HepG2 (cell line): ENCODE measurements around the gene SYCE1. TPM values are rescaled to one million over a fixed set of nuclear protein-coding genes. Genes with fewer than 3 reads are reported as not detected.
A peak's percentile ranks its signal among the peaks of the same experiment; 100 is the strongest.

ENCODE experiments used
- CREBL2 ChIP-seq: sonication (generic); formaldehyde crosslinking; IDR thresholded peaks from 2 replicates; pipeline ENCODE4 v1.8.1; 2023; ENCODE audit warnings: missing genetic modification reagents, mild to moderate bottlenecking, borderline replicate concordance
- FOSL2 ChIP-seq: sonication (generic); formaldehyde crosslinking; IDR thresholded peaks from 2 replicates; pipeline ENCODE4 v1.4.0; 2020; ENCODE audit warnings: missing genetic modification reagents
- GATA4 ChIP-seq: sonication (generic); IDR thresholded peaks from 2 replicates; pipeline ENCODE4 v1.6.1; 2016; ENCODE audit warnings: antibody characterized with exemption, low read depth, borderline replicate concordance
- HMGA1 ChIP-seq: sonication (generic); formaldehyde crosslinking; conservative IDR thresholded peaks from 2 replicates; pipeline ENCODE4 v1.4.0; 2020; ENCODE audit warnings: missing genetic modification reagents
- HNF1B ChIP-seq: sonication (generic); formaldehyde crosslinking; IDR thresholded peaks from 2 replicates; pipeline ENCODE4 v1.5.1; 2020; ENCODE audit warnings: mild to moderate bottlenecking, moderate library complexity, missing genetic modification reagents
- HNRNPL ChIP-seq: fragments of 200-400 bp; formaldehyde crosslinking; IDR thresholded peaks from 2 replicates; pipeline ENCODE4 v1.6.1; 2017; ENCODE audit warnings: mild to moderate bottlenecking, low read depth, low read length
- KMT2A ChIP-seq: sonication (generic); formaldehyde crosslinking; IDR thresholded peaks from 2 replicates; pipeline ENCODE4 v1.4.0; 2020; ENCODE audit warnings: missing genetic modification reagents
- MTA1 ChIP-seq: sonication (generic); formaldehyde crosslinking; IDR thresholded peaks from 2 replicates; pipeline ENCODE4 v1.4.0; 2020; ENCODE audit warnings: missing genetic modification reagents, mild to moderate bottlenecking, borderline replicate concordance
- PHF8 ChIP-seq: sonication (generic); formaldehyde crosslinking; IDR thresholded peaks from 2 replicates; pipeline ENCODE4 v1.5.0; 2020; ENCODE audit warnings: missing genetic modification reagents
- RFX3 ChIP-seq: IDR thresholded peaks from 2 replicates; pipeline ENCODE4 v1.6.1; 2016; ENCODE audit warnings: missing biosample characterization, missing genetic modification reagents
- SMARCE1 ChIP-seq: fragments of 450-650 bp; IDR thresholded peaks from 2 replicates; pipeline ENCODE4 v1.6.1; 2017; ENCODE audit warnings: borderline replicate concordance
- SRY ChIP-seq: sonication (generic); formaldehyde crosslinking; IDR thresholded peaks from 2 replicates; pipeline ENCODE4 v1.8.0; 2022; ENCODE audit warnings: mild to moderate bottlenecking, missing genetic modification reagents
- STAG1 ChIP-seq: sonication (generic); formaldehyde crosslinking; IDR thresholded peaks from 2 replicates; pipeline ENCODE4 v1.4.0; 2020; ENCODE audit warnings: missing genetic modification reagents
- TFAP4 ChIP-seq: sonication (generic); IDR thresholded peaks from 2 replicates; pipeline ENCODE4 v1.6.1; 2016; ENCODE audit warnings: low read depth, borderline replicate concordance
- THAP11 ChIP-seq: IDR thresholded peaks from 2 replicates; pipeline ENCODE4 v1.6.1; 2016; ENCODE audit warnings: missing biosample characterization, missing genetic modification reagents
- TP53 ChIP-seq: sonication (generic); formaldehyde crosslinking; conservative IDR thresholded peaks from 2 replicates; pipeline ENCODE4 v1.4.0; 2020; ENCODE audit warnings: missing genetic modification reagents
- YEATS2 ChIP-seq: sonication (generic); formaldehyde crosslinking; IDR thresholded peaks from 2 replicates; pipeline ENCODE4 v1.4.0; 2020; ENCODE audit warnings: missing genetic modification reagents, borderline replicate concordance
- ZNF280B ChIP-seq: sonication (generic); formaldehyde crosslinking; IDR thresholded peaks from 2 replicates; pipeline ENCODE4 v1.5.0; 2020; ENCODE audit warnings: missing genetic modification reagents, mild to moderate bottlenecking, borderline replicate concordance
- ZNF703 ChIP-seq: sonication (generic); formaldehyde crosslinking; IDR thresholded peaks from 2 replicates; pipeline ENCODE4 v1.5.1; 2020; ENCODE audit warnings: missing genetic modification reagents, mild to moderate bottlenecking, moderate library complexity, borderline replicate concordance
- ZNF792 ChIP-seq: IDR thresholded peaks from 2 replicates; pipeline ENCODE4 v1.6.1; 2016
- ZSCAN12 ChIP-seq: sonication (generic); formaldehyde crosslinking; IDR thresholded peaks from 2 replicates; pipeline ENCODE4 v1.9.0; 2021; ENCODE audit warnings: mild to moderate bottlenecking, missing genetic modification reagents
- polyA plus RNA-seq, 8 experiments: library from polyadenylated mRNA; depleted of rRNA in 3 of 8; stranded (reverse) in 7 of 8; unstranded in 1 of 8; fragments of >200 nt; fragmentation: Illumina TruSeq in 4 of 8; extraction: Trizol in 4 of 8; gene quantifications; 2 replicates each; pipeline versions ENCODE4 v1.2.1 to v1.2.3, GENCODE V29; 2011 to 2016; ENCODE audit warnings: low read depth in 4 of 8, missing spikeins in 1 of 8, mixed read lengths in 1 of 8; ENCODE audit not compliant: insufficient read depth in 1 of 8
- total RNA-seq, 5 experiments: library from RNA; depleted of rRNA; stranded (reverse); fragments of >200 nt; fragmentation: Illumina TruSeq; extraction: Trizol; gene quantifications; 2 replicates each; pipeline ENCODE4 v1.2.3, GENCODE V29; 2016; ENCODE audit warnings: low read depth in 1 of 5

Gene SYCE1
- total and polyA plus RNA-seq, 2 of the 13 experiments (the other 11 are each of a cell fraction or from before 2014, with no cell fraction given): not detected

- TF ChIP-seq CREBL2 (CRISPR knock-in tag): no peak
- peak; percentile 22; the same call in 1 of the 2 replicates for TF ChIP-seq FOSL2
- TF ChIP-seq MTA1 (CRISPR knock-in tag): peak; percentile 24; the same call in 1 of the 2 replicates
- no peak for TF ChIP-seq ZNF792 (CRISPR knock-in tag)
- TF ChIP-seq ZSCAN12 (CRISPR knock-in tag): no peak
- peak; percentile 40; the same call in 1 of the 2 replicates for TF ChIP-seq YEATS2 (CRISPR knock-in tag)
- peak; percentile 75; the same call in 1 of the 2 replicates for TF ChIP-seq ZNF280B (CRISPR knock-in tag)
- TF ChIP-seq STAG1 (CRISPR knock-in tag): peak; percentile 61
- TF ChIP-seq PHF8 (CRISPR knock-in tag): peak; percentile 63
- TF ChIP-seq ZNF703: no peak
- TF ChIP-seq HNF1B: peak; percentile 60
- 0 out of 2 replicates have a peak, but pooled peaks have one; percentile 43 for TF ChIP-seq HNRNPL
- no peak for TF ChIP-seq HMGA1
- TF ChIP-seq TP53: 0 out of 2 replicates have a peak, but pooled peaks have one; percentile 25
- TF ChIP-seq THAP11: peak; percentile 79
- TF ChIP-seq RFX3 (CRISPR knock-in tag): no peak
- TF ChIP-seq SRY (CRISPR knock-in tag): no peak
- peak; percentile 76; the same call in 1 of the 2 replicates for TF ChIP-seq TFAP4
- no peak for TF ChIP-seq GATA4
- no peak for TF ChIP-seq SMARCE1
- peak; percentile 31; the same call in 1 of the 2 replicates for TF ChIP-seq KMT2A (CRISPR knock-in tag)
Measured at GRCh38 chr10:133520193-133520738, 45.1 kb downstream of the SYCE1 start (continued).
